Measurements from ENCODE around the gene EFHD1.

DNA sequence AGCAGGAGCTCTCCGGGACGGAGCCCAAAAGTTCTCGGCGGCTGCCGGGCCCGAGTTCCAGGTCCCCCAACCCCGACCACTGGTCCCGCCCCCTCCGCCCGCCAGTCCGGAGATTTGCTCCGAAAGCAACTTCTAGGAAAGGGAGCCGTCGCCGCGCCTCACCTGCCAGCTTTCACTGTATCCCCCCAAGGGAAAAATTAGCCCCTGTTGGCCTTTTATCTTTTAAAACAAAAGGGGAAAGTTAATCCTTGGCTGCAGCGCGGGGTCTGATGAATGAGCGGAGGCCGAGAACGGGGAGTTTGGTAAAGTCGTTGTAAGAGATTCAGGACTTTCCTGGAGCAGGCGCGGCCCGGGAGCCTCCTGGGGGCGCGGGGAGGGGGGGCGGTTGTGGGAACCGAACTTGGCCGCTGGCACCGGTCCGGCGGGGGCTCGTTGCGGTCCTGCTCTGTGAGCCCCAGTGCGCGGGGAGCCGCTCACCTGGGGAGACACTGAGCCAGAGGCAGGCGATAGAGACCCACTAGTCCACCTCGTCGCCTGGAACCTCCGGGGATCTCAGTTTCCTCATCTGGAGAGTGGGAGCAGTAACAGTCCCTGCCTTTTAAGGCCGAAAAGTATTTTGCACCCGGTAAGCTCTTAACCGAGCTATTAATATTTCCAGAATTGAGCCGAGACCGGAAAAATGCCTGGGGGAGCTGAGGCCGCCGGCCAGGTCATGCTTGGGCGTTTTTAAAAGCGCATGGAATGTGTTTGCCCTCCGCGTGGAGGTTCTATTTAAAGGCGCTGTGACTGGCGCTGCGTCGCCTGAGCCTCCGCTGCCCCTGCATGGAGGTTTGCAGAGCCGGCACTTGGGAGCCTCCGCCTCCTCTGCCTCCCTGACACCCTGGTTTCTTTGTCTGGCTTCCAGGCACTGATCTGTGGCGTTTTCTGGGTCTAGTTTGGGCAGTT is 1.1 kb downstream of the EFHD1 start:
- no peak for TF ChIP-seq EZH2phosphoT487 (IDR thresholded peaks at IDR 0.05; ENCODE audit: unreplicated experiment)
- TF ChIP-seq, protein P1, sequence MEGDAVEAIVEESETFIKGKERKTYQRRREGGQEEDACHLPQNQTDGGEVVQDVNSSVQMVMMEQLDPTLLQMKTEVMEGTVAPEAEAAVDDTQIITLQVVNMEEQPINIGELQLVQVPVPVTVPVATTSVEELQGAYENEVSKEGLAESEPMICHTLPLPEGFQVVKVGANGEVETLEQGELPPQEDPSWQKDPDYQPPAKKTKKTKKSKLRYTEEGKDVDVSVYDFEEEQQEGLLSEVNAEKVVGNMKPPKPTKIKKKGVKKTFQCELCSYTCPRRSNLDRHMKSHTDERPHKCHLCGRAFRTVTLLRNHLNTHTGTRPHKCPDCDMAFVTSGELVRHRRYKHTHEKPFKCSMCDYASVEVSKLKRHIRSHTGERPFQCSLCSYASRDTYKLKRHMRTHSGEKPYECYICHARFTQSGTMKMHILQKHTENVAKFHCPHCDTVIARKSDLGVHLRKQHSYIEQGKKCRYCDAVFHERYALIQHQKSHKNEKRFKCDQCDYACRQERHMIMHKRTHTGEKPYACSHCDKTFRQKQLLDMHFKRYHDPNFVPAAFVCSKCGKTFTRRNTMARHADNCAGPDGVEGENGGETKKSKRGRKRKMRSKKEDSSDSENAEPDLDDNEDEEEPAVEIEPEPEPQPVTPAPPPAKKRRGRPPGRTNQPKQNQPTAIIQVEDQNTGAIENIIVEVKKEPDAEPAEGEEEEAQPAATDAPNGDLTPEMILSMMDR (conservative IDR thresholded peaks at IDR 0.05; ENCODE audit: low read depth in 2 of 2): no peak
- no peak for TF ChIP-seq POLR2AphosphoS5 (IDR thresholded peaks at IDR 0.05; ENCODE audit: low read depth)
- TF ChIP-seq, protein P2, sequence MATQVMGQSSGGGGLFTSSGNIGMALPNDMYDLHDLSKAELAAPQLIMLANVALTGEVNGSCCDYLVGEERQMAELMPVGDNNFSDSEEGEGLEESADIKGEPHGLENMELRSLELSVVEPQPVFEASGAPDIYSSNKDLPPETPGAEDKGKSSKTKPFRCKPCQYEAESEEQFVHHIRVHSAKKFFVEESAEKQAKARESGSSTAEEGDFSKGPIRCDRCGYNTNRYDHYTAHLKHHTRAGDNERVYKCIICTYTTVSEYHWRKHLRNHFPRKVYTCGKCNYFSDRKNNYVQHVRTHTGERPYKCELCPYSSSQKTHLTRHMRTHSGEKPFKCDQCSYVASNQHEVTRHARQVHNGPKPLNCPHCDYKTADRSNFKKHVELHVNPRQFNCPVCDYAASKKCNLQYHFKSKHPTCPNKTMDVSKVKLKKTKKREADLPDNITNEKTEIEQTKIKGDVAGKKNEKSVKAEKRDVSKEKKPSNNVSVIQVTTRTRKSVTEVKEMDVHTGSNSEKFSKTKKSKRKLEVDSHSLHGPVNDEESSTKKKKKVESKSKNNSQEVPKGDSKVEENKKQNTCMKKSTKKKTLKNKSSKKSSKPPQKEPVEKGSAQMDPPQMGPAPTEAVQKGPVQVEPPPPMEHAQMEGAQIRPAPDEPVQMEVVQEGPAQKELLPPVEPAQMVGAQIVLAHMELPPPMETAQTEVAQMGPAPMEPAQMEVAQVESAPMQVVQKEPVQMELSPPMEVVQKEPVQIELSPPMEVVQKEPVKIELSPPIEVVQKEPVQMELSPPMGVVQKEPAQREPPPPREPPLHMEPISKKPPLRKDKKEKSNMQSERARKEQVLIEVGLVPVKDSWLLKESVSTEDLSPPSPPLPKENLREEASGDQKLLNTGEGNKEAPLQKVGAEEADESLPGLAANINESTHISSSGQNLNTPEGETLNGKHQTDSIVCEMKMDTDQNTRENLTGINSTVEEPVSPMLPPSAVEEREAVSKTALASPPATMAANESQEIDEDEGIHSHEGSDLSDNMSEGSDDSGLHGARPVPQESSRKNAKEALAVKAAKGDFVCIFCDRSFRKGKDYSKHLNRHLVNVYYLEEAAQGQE (IDR thresholded peaks at IDR 0.05; ENCODE audit: unreplicated experiment): no peak
- TF ChIP-seq EZH2 (IDR thresholded peaks at IDR 0.05; ENCODE audit: low read depth, unreplicated experiment): peak; percentile 35

Data from GM23338 (cell line).